ENCODE measurements around the gene MARK2. TPM values are rescaled to one million over a fixed set of nuclear protein-coding genes. Genes with fewer than 3 reads are reported as not detected.

MARK2 gene
- total RNA-seq, 2 donors from 2014 or later: 39.7 to 39.8 TPM

GRCh38 chr11:63874511-63874910, 35.6 kb downstream of the MARK2 start:
- no peak overlapping the region for H3K4me3 Mint-ChIP-seq
- no peak overlapping the region for H3K27ac ChIP-seq (ENCODE audit: low read depth, low read length)

GRCh38 chr11:63875506-63876065, 36.7 kb downstream of the MARK2 start:
- no peak overlapping the region for H3K9ac ChIP-seq (ENCODE audit: extremely low read depth, low read length, poor library complexity, severe bottlenecking)
- WGBS, 2 experiments (ENCODE audit: insufficient coverage in 1 of 2, insufficient read length in 1 of 2): 95 to 100% methylated on average over 2 to 8 of the region's 8 CpGs
- no peaks in the 10 kb centered on the region for H3K36me3 ChIP-seq (ENCODE audit: control insufficient read depth, insufficient read depth, low read length)
- H3K27me3 Mint-ChIP-seq (ENCODE audit: insufficient read depth): no peaks in the 10 kb centered on the region
- no peak for DNase-seq
- H3K4me1 ChIP-seq (ENCODE audit: control insufficient read depth, insufficient read depth, low read length): no peaks in the 10 kb centered on the region
- peaks cover 12% of the 10 kb centered on the region for H3K36me3 Mint-ChIP-seq (ENCODE audit: low read depth)
- no peak overlapping the region for H3K4me3 Mint-ChIP-seq
- no peaks in the 10 kb centered on the region for H3K9me3 Mint-ChIP-seq
- H3K4me3 ChIP-seq (ENCODE audit: low read length): no peak overlapping the region
- peaks cover 38% of the 10 kb centered on the region for H3K4me1 Mint-ChIP-seq
- no peaks in the 10 kb centered on the region for H3K9me3 ChIP-seq (ENCODE audit: control insufficient read depth, low read length)
- no peaks in the 10 kb centered on the region for H3K27me3 ChIP-seq (ENCODE audit: control insufficient read depth, insufficient read depth, low read length, poor library complexity, severe bottlenecking)
- peak overlapping the region; percentile 28 for H3K27ac Mint-ChIP-seq
- TF ChIP-seq CTCF (conservative IDR thresholded peaks at IDR 0.05): no peak
- H3K27ac ChIP-seq (ENCODE audit: low read depth, low read length): no peak overlapping the region

More at GRCh38 chr11:63874511-63874910, 35.6 kb downstream of the MARK2 start:
- Mint-ChIP-seq H3K4me1 (peaks cover 28% of the 10 kb centered on the region), H3K9me3 (no peaks in the 10 kb centered on the region), H3K27me3 (ENCODE audit: insufficient read depth) (no peaks in the 10 kb centered on the region), H3K36me3 (ENCODE audit: low read depth) (peaks cover 12% of the 10 kb centered on the region), H3K27ac (no peak overlapping the region)
- Histone ChIP-seq H3K4me3 (ENCODE audit: low read length) (no peak overlapping the region), H3K36me3 (ENCODE audit: control insufficient read depth, insufficient read depth, low read length) (no peaks in the 10 kb centered on the region), H3K4me1 (ENCODE audit: control insufficient read depth, insufficient read depth, low read length) (no peaks in the 10 kb centered on the region), H3K27me3 (ENCODE audit: control insufficient read depth, insufficient read depth, low read length, poor library complexity, severe bottlenecking) (no peaks in the 10 kb centered on the region), H3K9me3 (ENCODE audit: control insufficient read depth, low read length) (no peaks in the 10 kb centered on the region), H3K9ac (ENCODE audit: extremely low read depth, low read length, poor library complexity, severe bottlenecking) (no peak overlapping the region)
- no peak for TF ChIP-seq CTCF (conservative IDR thresholded peaks at IDR 0.05)
- DNase-seq: no peak
- WGBS, 2 experiments (ENCODE audit: insufficient coverage in 1 of 2, insufficient read length in 1 of 2): 79 to 89% methylated on average over 5 to 6 of the region's 6 CpGs

GRCh38 chr11:63876616-63877015, 37.7 kb downstream of the MARK2 start:
- H3K27ac Mint-ChIP-seq: no peak overlapping the region
- Histone ChIP-seq H3K9ac (ENCODE audit: extremely low read depth, low read length, poor library complexity, severe bottlenecking) (no peak overlapping the region), H3K9me3 (ENCODE audit: control insufficient read depth, low read length) (no peaks in the 10 kb centered on the region), H3K36me3 (ENCODE audit: control insufficient read depth, insufficient read depth, low read length) (no peaks in the 10 kb centered on the region), H3K4me1 (ENCODE audit: control insufficient read depth, insufficient read depth, low read length) (no peaks in the 10 kb centered on the region), H3K27me3 (ENCODE audit: control insufficient read depth, insufficient read depth, low read length, poor library complexity, severe bottlenecking) (no peaks in the 10 kb centered on the region), H3K27ac (ENCODE audit: low read depth, low read length) (no peak overlapping the region), H3K4me3 (ENCODE audit: low read length) (no peak overlapping the region)
- peaks cover 12% of the 10 kb centered on the region for H3K36me3 Mint-ChIP-seq (ENCODE audit: low read depth)
- H3K27me3 Mint-ChIP-seq (ENCODE audit: insufficient read depth): no peaks in the 10 kb centered on the region
- H3K4me1 Mint-ChIP-seq: peaks cover 38% of the 10 kb centered on the region
- TF ChIP-seq CTCF (conservative IDR thresholded peaks at IDR 0.05): no peak
- 93 to 97% methylated on average over 2 to 6 of the region's 6 CpGs for WGBS, 2 experiments (ENCODE audit: insufficient coverage in 1 of 2, insufficient read length in 1 of 2)
- H3K9me3 Mint-ChIP-seq: no peaks in the 10 kb centered on the region
- H3K4me3 Mint-ChIP-seq: no peak overlapping the region
- no peak for DNase-seq

All from endodermal cell (in vitro differentiated cells).